Measurements from ENCODE around the gene ZRANB1. TPM values are rescaled to one million over a fixed set of nuclear protein-coding genes. Genes with fewer than 3 reads are reported as not detected.

ZRANB1 gene
- polyA plus RNA-seq, 1 experiment = 36.9 TPM

DNA sequence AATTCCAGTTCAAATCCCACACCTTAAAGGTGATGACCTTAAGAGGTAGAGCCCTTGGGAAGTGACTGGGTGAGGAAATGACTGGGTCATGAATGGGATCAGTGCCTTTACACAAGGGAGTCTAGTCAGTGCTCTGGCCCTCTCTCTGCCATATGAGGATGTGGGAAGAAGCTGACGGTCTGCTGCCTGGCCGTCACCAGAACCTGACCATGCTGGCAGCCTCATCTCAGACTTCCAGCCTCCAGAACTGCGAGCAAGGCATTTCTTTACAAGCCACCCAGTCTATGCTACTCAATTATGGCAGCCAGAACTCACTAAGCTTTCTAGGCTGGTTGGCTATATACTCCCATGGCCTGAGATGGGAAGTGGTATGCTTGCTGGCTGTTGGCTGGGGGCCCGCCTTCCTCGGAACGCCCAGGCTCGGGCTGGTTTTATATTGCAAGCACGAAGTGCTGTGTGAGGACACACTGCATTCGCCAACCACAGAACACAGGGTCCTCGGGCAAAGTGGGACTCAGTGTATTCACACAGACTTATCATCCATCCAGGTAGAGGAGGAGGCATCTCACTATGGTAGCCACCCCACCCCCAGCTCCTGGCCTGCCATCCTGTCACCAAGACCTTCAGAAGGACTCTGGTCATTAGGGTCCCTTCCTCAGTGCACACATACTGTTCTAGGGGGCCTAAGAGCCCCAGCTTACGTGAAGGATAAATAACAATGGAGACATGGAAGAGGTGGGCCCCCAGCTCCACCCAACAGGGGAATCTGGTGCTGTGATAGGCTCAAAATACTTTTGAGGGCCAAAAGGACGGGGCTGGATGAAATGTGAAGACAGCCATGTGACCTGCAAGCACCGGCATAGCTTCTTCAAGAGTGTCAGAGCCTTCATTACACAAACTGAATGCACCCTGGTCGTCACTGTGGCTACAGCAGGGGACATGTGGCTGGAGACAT is 49.0 kb downstream of the ZRANB1 start:
- H3K4me3 ChIP-seq (ENCODE audit: low read depth, low read length) = no peak overlapping the region
- CTCF ChIA-PET = interaction anchor here (0.7 to 3.0 kb wide), 3 partner anchors 9 to 154 kb away, joined by 3 to 16 read pairs (median 9); no protein-coding TSS in a partner anchor
- H3K27ac ChIP-seq (ENCODE audit: low read depth, low read length) = no peak overlapping the region
- POLR2A ChIA-PET = no interaction called here
- H3K27me3 ChIP-seq (ENCODE audit: control insufficient read depth, insufficient read depth, low read length) = no peaks in the 10 kb centered on the region
- no peaks in the 10 kb centered on the region for H3K9me3 ChIP-seq (ENCODE audit: control insufficient read depth, insufficient read depth, low read length)
- TF ChIP-seq, protein P1, sequence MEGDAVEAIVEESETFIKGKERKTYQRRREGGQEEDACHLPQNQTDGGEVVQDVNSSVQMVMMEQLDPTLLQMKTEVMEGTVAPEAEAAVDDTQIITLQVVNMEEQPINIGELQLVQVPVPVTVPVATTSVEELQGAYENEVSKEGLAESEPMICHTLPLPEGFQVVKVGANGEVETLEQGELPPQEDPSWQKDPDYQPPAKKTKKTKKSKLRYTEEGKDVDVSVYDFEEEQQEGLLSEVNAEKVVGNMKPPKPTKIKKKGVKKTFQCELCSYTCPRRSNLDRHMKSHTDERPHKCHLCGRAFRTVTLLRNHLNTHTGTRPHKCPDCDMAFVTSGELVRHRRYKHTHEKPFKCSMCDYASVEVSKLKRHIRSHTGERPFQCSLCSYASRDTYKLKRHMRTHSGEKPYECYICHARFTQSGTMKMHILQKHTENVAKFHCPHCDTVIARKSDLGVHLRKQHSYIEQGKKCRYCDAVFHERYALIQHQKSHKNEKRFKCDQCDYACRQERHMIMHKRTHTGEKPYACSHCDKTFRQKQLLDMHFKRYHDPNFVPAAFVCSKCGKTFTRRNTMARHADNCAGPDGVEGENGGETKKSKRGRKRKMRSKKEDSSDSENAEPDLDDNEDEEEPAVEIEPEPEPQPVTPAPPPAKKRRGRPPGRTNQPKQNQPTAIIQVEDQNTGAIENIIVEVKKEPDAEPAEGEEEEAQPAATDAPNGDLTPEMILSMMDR (IDR thresholded peaks at IDR 0.05; ENCODE audit: low read depth, low read length) = no peak
- DNase-seq (ENCODE audit: low read depth, low spot score) = no peak

DNA sequence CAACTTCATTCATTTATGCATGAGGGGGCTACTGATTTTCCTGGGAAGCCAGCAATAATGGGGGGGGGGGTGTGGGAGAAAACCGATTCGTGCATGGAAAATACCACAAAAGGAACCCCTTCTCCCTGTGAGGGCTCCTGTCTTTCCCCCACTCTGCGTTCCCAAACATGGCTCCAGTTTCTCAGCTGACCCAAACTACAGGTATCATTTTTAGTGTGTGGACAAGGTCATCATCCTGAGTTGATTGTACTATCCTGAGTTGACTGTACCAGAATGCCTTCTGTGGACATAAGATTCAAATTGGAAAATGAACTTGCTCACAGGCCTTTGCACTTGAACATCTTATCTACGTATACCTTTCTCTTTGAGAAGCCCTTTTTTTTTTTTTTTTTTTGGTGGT is 49.9 kb downstream of the ZRANB1 start:
- TF ChIP-seq, protein P1 (IDR thresholded peaks at IDR 0.05; ENCODE audit: low read depth, low read length) = no peak
- Histone ChIP-seq H3K27ac (ENCODE audit: low read depth, low read length) (no peak overlapping the region), H3K4me3 (ENCODE audit: low read depth, low read length) (no peak overlapping the region), H3K27me3 (ENCODE audit: control insufficient read depth, insufficient read depth, low read length) (no peaks in the 10 kb centered on the region), H3K9me3 (ENCODE audit: control insufficient read depth, insufficient read depth, low read length) (no peaks in the 10 kb centered on the region)
- ChIA-PET CTCF (interaction anchor here (0.5 to 3.0 kb wide), 30 partner anchors 8 to 708 kb away, joined by 3 to 16 read pairs (median 4); no protein-coding TSS in a partner anchor), POLR2A (no interaction called here)
- DNase-seq (ENCODE audit: low read depth, low spot score) = no peak

DNA sequence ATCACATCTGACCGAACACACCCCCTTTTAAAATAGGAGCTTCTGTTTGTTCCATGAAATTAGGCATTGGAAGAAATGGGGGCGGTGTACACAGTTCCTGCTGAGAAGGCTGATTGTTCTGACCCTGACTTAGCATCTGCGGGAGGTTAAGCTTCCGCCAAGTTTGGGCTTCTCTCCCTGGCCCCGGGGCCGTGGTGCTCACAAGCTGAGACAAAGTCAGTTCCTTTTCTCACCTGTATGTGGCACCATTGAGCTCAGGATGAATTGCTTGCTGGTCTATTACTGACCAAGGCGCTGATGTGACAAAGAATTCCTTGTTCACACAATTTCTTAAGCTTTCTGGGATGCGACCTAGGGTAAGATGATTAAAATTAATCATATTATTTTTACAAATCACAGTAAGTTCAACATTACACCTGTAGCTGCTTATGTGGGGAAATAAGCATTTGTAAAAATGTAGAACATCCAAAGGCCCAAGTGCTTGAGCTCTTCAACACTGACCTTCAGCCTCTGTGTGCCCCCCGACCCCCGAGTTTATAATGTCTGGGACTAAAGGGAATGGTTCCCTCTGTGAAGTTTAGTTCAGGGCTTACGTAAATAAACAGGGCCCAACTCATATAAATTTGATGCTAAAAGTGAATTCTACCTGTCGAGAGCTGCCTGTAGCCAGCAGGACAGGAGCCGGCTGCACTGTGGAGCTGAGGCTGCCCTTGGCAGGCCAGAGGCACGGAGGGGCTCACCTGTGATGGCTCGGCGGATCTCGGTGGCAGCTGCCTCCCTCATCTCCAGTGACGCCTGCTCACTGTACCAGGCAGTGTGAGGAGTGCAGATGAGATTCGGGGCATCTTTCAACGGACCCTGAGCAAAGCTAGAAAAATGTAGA is 50.8 kb downstream of the ZRANB1 start:
- Histone ChIP-seq H3K4me3 (ENCODE audit: low read depth, low read length) (no peak overlapping the region), H3K27ac (ENCODE audit: low read depth, low read length) (no peak overlapping the region), H3K27me3 (ENCODE audit: control insufficient read depth, insufficient read depth, low read length) (no peaks in the 10 kb centered on the region), H3K9me3 (ENCODE audit: control insufficient read depth, insufficient read depth, low read length) (no peaks in the 10 kb centered on the region)
- ChIA-PET POLR2A (interaction anchor here (0.6 kb wide), 1 partner anchor 70 kb away, joined by 5 read pairs; no protein-coding TSS in a partner anchor), CTCF (interaction anchor here (0.5 to 3.0 kb wide), 38 partner anchors 9 to 720 kb away, joined by 3 to 16 read pairs (median 3); no protein-coding TSS in a partner anchor)
- DNase-seq (ENCODE audit: low read depth, low spot score) = peak; percentile 15
- TF ChIP-seq, protein P1 (IDR thresholded peaks at IDR 0.05; ENCODE audit: low read depth, low read length) = peak; percentile 62

DNA sequence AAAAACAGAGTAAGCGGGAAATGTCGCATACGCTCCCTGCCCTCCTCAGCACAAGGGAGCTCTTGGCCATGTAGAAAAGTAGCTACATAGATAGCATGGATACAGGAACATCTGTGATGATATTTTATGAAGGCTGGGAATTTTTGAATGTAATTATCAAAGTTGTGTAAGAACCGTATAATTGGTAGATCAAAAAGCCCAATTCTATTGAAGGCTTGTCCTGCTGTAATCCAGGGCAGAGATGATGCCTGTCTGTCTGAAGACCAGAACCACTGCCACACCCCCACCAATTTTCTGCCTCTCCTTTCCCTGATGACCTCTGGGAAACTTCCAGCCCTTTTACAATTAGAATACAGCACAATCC is 51.4 kb downstream of the ZRANB1 start:
- TF ChIP-seq, protein P1 (IDR thresholded peaks at IDR 0.05; ENCODE audit: low read depth, low read length) = no peak
- ChIA-PET CTCF (interaction anchor here (0.8 to 3.0 kb wide), 18 partner anchors 9 to 707 kb away, joined by 3 to 16 read pairs (median 4); no protein-coding TSS in a partner anchor), POLR2A (interaction anchor here (0.6 kb wide), 1 partner anchor 71 kb away, joined by 5 read pairs; no protein-coding TSS in a partner anchor)
- H3K27ac ChIP-seq (ENCODE audit: low read depth, low read length) = no peak overlapping the region
- no peak for DNase-seq (ENCODE audit: low read depth, low spot score)
- H3K27me3 ChIP-seq (ENCODE audit: control insufficient read depth, insufficient read depth, low read length) = no peaks in the 10 kb centered on the region
- no peak overlapping the region for H3K4me3 ChIP-seq (ENCODE audit: low read depth, low read length)
- no peaks in the 10 kb centered on the region for H3K9me3 ChIP-seq (ENCODE audit: control insufficient read depth, insufficient read depth, low read length)
